H1 (cell line): ENCODE results near the gene ZBED5.

Experiments
- ATF2 ChIP-seq: IDR thresholded peaks from 2 replicates; pipeline ENCODE4 v1.6.1; 2012; ENCODE audit warnings: low read length, inconsistent platforms
- CEBPB ChIP-seq: IDR thresholded peaks from 2 replicates; pipeline ENCODE4 v1.6.1; 2012; ENCODE audit warnings: low read depth, low read length
- EZH2 ChIP-seq: fragments of 200-600 bp; sonication (generic); IDR thresholded peaks from 2 replicates; pipeline ENCODE4 v1.7.1; 2012; ENCODE audit warnings: low read depth, mild to moderate bottlenecking, moderate library complexity, low read length, inconsistent platforms; ENCODE audit not compliant: severe bottlenecking
- POLR2AphosphoS5 ChIP-seq: IDR thresholded peaks from 2 replicates; pipeline ENCODE4 v1.6.1; 2011; ENCODE audit warnings: low read depth, low read length
- TF ChIP-seq, protein P1 (sequence below), 3 experiments: IDR thresholded peaks; 1 replicate in 2 of 3; 2 replicates in 1 of 3; pipeline versions ENCODE4 v1.5.1 to v1.6.1; 2011; ENCODE audit warnings: low read length in 3 of 3, mild to moderate bottlenecking in 3 of 3, inconsistent platforms in 2 of 3, low read depth in 1 of 3, moderate library complexity in 1 of 3; ENCODE audit not compliant: insufficient read depth in 1 of 3; ENCODE audit errors: control extremely low read depth in 1 of 3

- TF ChIP-seq POLR2AphosphoS5 (no peak), EZH2 (no peak), ATF2 (no peak), CEBPB (no peak)
- TF ChIP-seq, protein P1, sequence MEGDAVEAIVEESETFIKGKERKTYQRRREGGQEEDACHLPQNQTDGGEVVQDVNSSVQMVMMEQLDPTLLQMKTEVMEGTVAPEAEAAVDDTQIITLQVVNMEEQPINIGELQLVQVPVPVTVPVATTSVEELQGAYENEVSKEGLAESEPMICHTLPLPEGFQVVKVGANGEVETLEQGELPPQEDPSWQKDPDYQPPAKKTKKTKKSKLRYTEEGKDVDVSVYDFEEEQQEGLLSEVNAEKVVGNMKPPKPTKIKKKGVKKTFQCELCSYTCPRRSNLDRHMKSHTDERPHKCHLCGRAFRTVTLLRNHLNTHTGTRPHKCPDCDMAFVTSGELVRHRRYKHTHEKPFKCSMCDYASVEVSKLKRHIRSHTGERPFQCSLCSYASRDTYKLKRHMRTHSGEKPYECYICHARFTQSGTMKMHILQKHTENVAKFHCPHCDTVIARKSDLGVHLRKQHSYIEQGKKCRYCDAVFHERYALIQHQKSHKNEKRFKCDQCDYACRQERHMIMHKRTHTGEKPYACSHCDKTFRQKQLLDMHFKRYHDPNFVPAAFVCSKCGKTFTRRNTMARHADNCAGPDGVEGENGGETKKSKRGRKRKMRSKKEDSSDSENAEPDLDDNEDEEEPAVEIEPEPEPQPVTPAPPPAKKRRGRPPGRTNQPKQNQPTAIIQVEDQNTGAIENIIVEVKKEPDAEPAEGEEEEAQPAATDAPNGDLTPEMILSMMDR (IDR thresholded peaks at IDR 0.05; ENCODE audit: control extremely low read depth in 1 of 3, insufficient read depth in 1 of 3, low read depth in 1 of 3, low read length in 3 of 3), result no peak
Measured at GRCh38 chr11:10865837-10866270, 8.0 kb upstream of the ZBED5 start.
